ENCODE data around the gene LAMB4.
A peak's percentile ranks its signal among the peaks of the same experiment; 100 is the strongest.

Gene LAMB4

GRCh38 chr7:108147031-108147563 lies 16.9 kb upstream of the LAMB4 start:
- TF ChIP-seq EZH2 (optimal IDR thresholded peaks at IDR 0.05; ENCODE audit: low read depth, low read length): no peak
- TF ChIP-seq CTCF (IDR thresholded peaks at IDR 0.05; ENCODE audit: low read length): no peak
- no peak for TF ChIP-seq EZH2phosphoT487 (IDR thresholded peaks at IDR 0.05; ENCODE audit: low read length)
- H3K9ac ChIP-seq (ENCODE audit: low read length): no peak overlapping the region
- no peaks in the 10 kb centered on the region for H3K9me2 ChIP-seq (replicated peaks; ENCODE audit: insufficient read depth, low read length)
- no peaks in the 10 kb centered on the region for H3K79me2 ChIP-seq (ENCODE audit: low read length)
- no peak overlapping the region for H3K4me3 ChIP-seq (ENCODE audit: low read length)
- no peak overlapping the region for H3K27ac ChIP-seq (ENCODE audit: low read length)
- H3K27me3 ChIP-seq (replicated peaks; ENCODE audit: insufficient read depth, low read length): peaks cover 11% of the 10 kb centered on the region; the same call in 1 of the 2 replicates
- H3K4me2 ChIP-seq (ENCODE audit: low read depth, low read length): no peak overlapping the region
- no peak for DNase-seq
- no peak overlapping the region for H2AFZ ChIP-seq (ENCODE audit: low read length)
- no peaks in the 10 kb centered on the region for H3K9me3 ChIP-seq (replicated peaks; ENCODE audit: insufficient read depth, low read length)
- no peaks in the 10 kb centered on the region for H3K36me3 ChIP-seq (replicated peaks; ENCODE audit: insufficient read depth, low read length)
- H4K20me1 ChIP-seq (ENCODE audit: insufficient read depth, low read length): no peaks in the 10 kb centered on the region
- no peaks in the 10 kb centered on the region for H3K4me1 ChIP-seq (ENCODE audit: low read length)
- no peaks in the 10 kb centered on the region for H3F3A ChIP-seq (ENCODE audit: insufficient read depth, low read length)

GRCh38 chr7:108146070-108146842 lies 16.1 kb upstream of the LAMB4 start:
- H3K9me3 ChIP-seq (replicated peaks; ENCODE audit: insufficient read depth, low read length): no peaks in the 10 kb centered on the region

GRCh38 chr7:108145401-108145800 lies 15.2 kb upstream of the LAMB4 start:
- Histone ChIP-seq H3K9ac (ENCODE audit: low read length) (no peak overlapping the region), H3K9me2 (replicated peaks; ENCODE audit: insufficient read depth, low read length) (no peaks in the 10 kb centered on the region), H2AFZ (ENCODE audit: low read length) (no peak overlapping the region), H3K9me3 (replicated peaks; ENCODE audit: insufficient read depth, low read length) (no peaks in the 10 kb centered on the region), H3K36me3 (replicated peaks; ENCODE audit: insufficient read depth, low read length) (no peaks in the 10 kb centered on the region), H3K4me3 (ENCODE audit: low read length) (no peak overlapping the region), H3K27ac (ENCODE audit: low read length) (no peak overlapping the region), H3K4me2 (ENCODE audit: low read depth, low read length) (no peak overlapping the region), H3K27me3 (replicated peaks; ENCODE audit: insufficient read depth, low read length) (peaks cover 21% of the 10 kb centered on the region; the same call in 1 of the 2 replicates), H3K79me2 (ENCODE audit: low read length) (no peaks in the 10 kb centered on the region), H4K20me1 (ENCODE audit: insufficient read depth, low read length) (no peaks in the 10 kb centered on the region), H3K4me1 (ENCODE audit: low read length) (no peaks in the 10 kb centered on the region), H3F3A (ENCODE audit: insufficient read depth, low read length) (no peaks in the 10 kb centered on the region)
- DNase-seq: no peak
- TF ChIP-seq CTCF (IDR thresholded peaks at IDR 0.05; ENCODE audit: low read length) (no peak), EZH2 (optimal IDR thresholded peaks at IDR 0.05; ENCODE audit: low read depth, low read length) (no peak), EZH2phosphoT487 (IDR thresholded peaks at IDR 0.05; ENCODE audit: low read length) (no peak)

More at GRCh38 chr7:108146070-108146842, 16.1 kb upstream of the LAMB4 start:
- Histone ChIP-seq H3K27me3 (replicated peaks; ENCODE audit: insufficient read depth, low read length) (peaks cover 12% of the 10 kb centered on the region; the same call in 1 of the 2 replicates), H3K4me3 (ENCODE audit: low read length) (no peak overlapping the region), H2AFZ (ENCODE audit: low read length) (no peak overlapping the region), H3K27ac (ENCODE audit: low read length) (no peak overlapping the region), H3K36me3 (replicated peaks; ENCODE audit: insufficient read depth, low read length) (no peaks in the 10 kb centered on the region), H4K20me1 (ENCODE audit: insufficient read depth, low read length) (no peaks in the 10 kb centered on the region), H3K9ac (ENCODE audit: low read length) (no peak overlapping the region), H3F3A (ENCODE audit: insufficient read depth, low read length) (no peaks in the 10 kb centered on the region), H3K4me2 (ENCODE audit: low read depth, low read length) (no peak overlapping the region), H3K9me2 (replicated peaks; ENCODE audit: insufficient read depth, low read length) (no peaks in the 10 kb centered on the region), H3K4me1 (ENCODE audit: low read length) (no peaks in the 10 kb centered on the region), H3K79me2 (ENCODE audit: low read length) (no peaks in the 10 kb centered on the region)
- peak; percentile 71 for DNase-seq
- no peak for TF ChIP-seq EZH2phosphoT487 (IDR thresholded peaks at IDR 0.05; ENCODE audit: low read length)
- no peak for TF ChIP-seq EZH2 (optimal IDR thresholded peaks at IDR 0.05; ENCODE audit: low read depth, low read length)
- peak; percentile 93 for TF ChIP-seq CTCF (IDR thresholded peaks at IDR 0.05; ENCODE audit: low read length)
